H1 (cell line): ENCODE measurements around the gene VWA7.

ENCODE experiments used
- CTCF ChIP-seq, 3 experiments: IDR thresholded peaks; 1 replicate in 2 of 3; 2 replicates in 1 of 3; pipeline versions ENCODE4 v1.5.1 to v1.6.1; 2011; ENCODE audit warnings: low read length in 3 of 3, mild to moderate bottlenecking in 3 of 3, inconsistent platforms in 2 of 3, low read depth in 1 of 3, moderate library complexity in 1 of 3; ENCODE audit not compliant: insufficient read depth in 1 of 3; ENCODE audit errors: control extremely low read depth in 1 of 3
- POLR2AphosphoS5 ChIP-seq: IDR thresholded peaks from 2 replicates; pipeline ENCODE4 v1.6.1; 2011; ENCODE audit warnings: low read depth, low read length
- RFX5 ChIP-seq: IDR thresholded peaks from 2 replicates; pipeline ENCODE4 v1.6.1; 2011; ENCODE audit warnings: low read depth, low read length, improper control_type of control experiment, borderline replicate concordance
- SAP30 ChIP-seq: fragments of 300-600 bp; sonication (generic); IDR thresholded peaks from 2 replicates; pipeline ENCODE4 v1.7.1; 2012; ENCODE audit warnings: low read length, moderate library complexity, mild to moderate bottlenecking, inconsistent platforms; ENCODE audit not compliant: insufficient read depth, insufficient replicate concordance

DNA sequence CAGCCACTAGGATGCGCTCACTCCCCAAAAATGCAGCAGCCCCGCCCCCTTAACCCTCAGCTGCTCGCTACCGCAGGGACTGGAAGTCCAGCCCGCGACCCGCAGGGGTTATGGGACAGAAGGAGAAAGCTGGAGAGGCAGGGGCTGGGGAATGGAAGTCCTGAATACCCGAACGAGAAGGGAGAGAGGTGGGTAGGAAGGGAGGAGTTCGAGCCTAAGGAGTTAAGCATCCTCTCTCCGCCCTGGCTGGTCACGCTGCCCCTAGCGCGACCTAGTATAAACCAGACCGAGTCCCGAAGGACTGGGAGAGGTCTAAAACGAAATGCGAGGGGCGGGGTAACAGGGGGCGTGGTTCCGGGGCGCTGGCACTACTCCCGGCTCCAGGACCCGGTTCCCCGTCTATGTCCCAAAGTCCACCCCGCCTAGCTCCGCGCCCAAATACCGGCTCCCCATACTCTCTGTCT lies 47.6 kb downstream of the VWA7 start:
- peak in 2 of 3 experiments; percentile 86 to 87; a peak in 3 of 4 replicates for TF ChIP-seq CTCF (IDR thresholded peaks at IDR 0.05; ENCODE audit: control extremely low read depth in 1 of 3, insufficient read depth in 1 of 3, low read depth in 1 of 3, low read length in 3 of 3)
- TF ChIP-seq RFX5 = no peak
- TF ChIP-seq POLR2AphosphoS5 = no peak; the same call in none of the 2 replicates
- TF ChIP-seq SAP30 = peak; percentile 84
